IMR-90 (cell line): Measurements from ENCODE around the gene NUBPL. TPM values are rescaled to one million over a fixed set of nuclear protein-coding genes. Genes with fewer than 3 reads are reported as not detected.

Source experiments
- ATAC-seq: fragments of 200-7000 bp; cut with Tn5 transposase; 2 replicates; pipeline ENCODE4 v1.9.1; 2020; ENCODE audit warnings: low read depth, mild to moderate bottlenecking, moderate library complexity
- BruUV-seq: library from RNA; stranded (reverse); fragments of 400-500 nt; replicated peaks from 2 replicates; lab custom pipeline; 2021; lab: Mats Ljungman, UMichigan
- CTCF ChIA-PET: fragments of 300-600 bp; formaldehyde crosslinking; extraction: SDS; loops from one replicate; lab custom pipeline; 2021; ENCODE audit warnings: antibody characterized with exemption; lab: Yijun Ruan, JAX
- POLR2A ChIA-PET: fragments of 300-600 bp; sonication (Branson Sonifier 250); formaldehyde crosslinking; loops from one replicate; lab custom pipeline; 2022; ENCODE audit warnings: antibody characterized with exemption; ENCODE audit not compliant: unreplicated experiment; lab: Charles Lee
- DNase-seq: peaks from one replicate; pipeline ENCODE4 v3.0.0; 2013
- H2AFZ ChIP-seq: replicated peaks from 2 replicates; pipeline ENCODE3; 2013; ENCODE audit warnings: low read length, mild to moderate bottlenecking; ENCODE audit not compliant: poor library complexity
- H2AK5ac ChIP-seq: 2 replicates; pipeline ENCODE4 v1.6.1; 2013; ENCODE audit warnings: low read depth, low read length, inconsistent platforms
- H2AK9ac ChIP-seq: replicated peaks from 2 replicates; pipeline ENCODE3; 2013; ENCODE audit warnings: mild to moderate bottlenecking, low read depth, low read length, moderate library complexity; ENCODE audit not compliant: poor library complexity
- H2BK120ac ChIP-seq: 2 replicates; pipeline ENCODE4 v1.6.1; 2013; ENCODE audit warnings: low read depth, low read length, inconsistent platforms
- H2BK15ac ChIP-seq: 3 replicates; pipeline ENCODE4 v1.6.1; 2013; ENCODE audit warnings: low read depth, low read length, inconsistent platforms
- H2BK20ac ChIP-seq: 2 replicates; pipeline ENCODE4 v1.6.1; 2013; ENCODE audit warnings: low read depth, mild to moderate bottlenecking, inconsistent platforms, low read length, moderate library complexity
- H2BK5ac ChIP-seq: 2 replicates; pipeline ENCODE4 v1.6.1; 2013; ENCODE audit warnings: mild to moderate bottlenecking, low read depth, low read length, inconsistent platforms; ENCODE audit not compliant: poor library complexity, severe bottlenecking
- H3K14ac ChIP-seq: replicated peaks from 2 replicates; pipeline ENCODE4 v1.6.1; 2013; ENCODE audit warnings: low read depth, low read length, inconsistent platforms
- H3K18ac ChIP-seq: 2 replicates; pipeline ENCODE4 v1.6.1; 2013; ENCODE audit warnings: low read depth, low read length, control low read depth
- H3K23ac ChIP-seq: 2 replicates; pipeline ENCODE4 v1.6.1; 2013; ENCODE audit warnings: low read depth, low read length, inconsistent platforms
- H3K27ac ChIP-seq: 2 replicates; pipeline ENCODE4 v1.5.1; 2013; ENCODE audit warnings: mild to moderate bottlenecking, control low read depth, low read length; ENCODE audit not compliant: insufficient read depth
- H3K27me3 ChIP-seq: 2 replicates; pipeline ENCODE4 v1.6.1; 2013; ENCODE audit warnings: low read length; ENCODE audit not compliant: control insufficient read depth, insufficient read depth
- H3K36me3 ChIP-seq: 2 replicates; pipeline ENCODE4 v1.6.1; 2013; ENCODE audit warnings: low read length, mixed read lengths; ENCODE audit not compliant: control insufficient read depth, insufficient read depth
- H3K4ac ChIP-seq: 2 replicates; pipeline ENCODE4 v1.6.1; 2013; ENCODE audit warnings: low read depth, low read length, inconsistent platforms
- H3K4me1 ChIP-seq: 2 replicates; pipeline ENCODE4 v1.6.1; 2013; ENCODE audit warnings: low read length, mixed read lengths; ENCODE audit not compliant: control insufficient read depth, insufficient read depth
- H3K4me2 ChIP-seq: 2 replicates; pipeline ENCODE4 v1.6.1; 2013; ENCODE audit warnings: low read depth, mild to moderate bottlenecking, control low read depth, low read length, moderate library complexity
- H3K4me3 ChIP-seq: 2 replicates; pipeline ENCODE4 v1.5.1; 2013; ENCODE audit warnings: low read depth, mild to moderate bottlenecking, control low read depth, low read length, moderate library complexity; ENCODE audit not compliant: insufficient read depth
- H3K56ac ChIP-seq: 2 replicates; pipeline ENCODE4 v1.6.1; 2013; ENCODE audit warnings: low read length, inconsistent platforms; ENCODE audit not compliant: insufficient read depth; ENCODE audit errors: extremely low read depth
- H3K79me1 ChIP-seq, 2 experiments: 2 replicates each; pipeline ENCODE4 v1.6.1; 2013; ENCODE audit warnings: low read length in 2 of 2, inconsistent platforms in 1 of 2, low read depth in 1 of 2
- H3K9ac ChIP-seq: 2 replicates; pipeline ENCODE4 v1.6.1; 2013; ENCODE audit warnings: low read depth, low read length, control low read depth
- H3K9me1 ChIP-seq: 2 replicates; pipeline ENCODE4 v1.6.1; 2013; ENCODE audit warnings: low read length, inconsistent platforms; ENCODE audit not compliant: insufficient read depth
- H3K9me3 ChIP-seq: 2 replicates; pipeline ENCODE4 v1.6.1; 2013; ENCODE audit warnings: low read length; ENCODE audit not compliant: control insufficient read depth, insufficient read depth
- H4K20me1 ChIP-seq: 2 replicates; pipeline ENCODE4 v1.6.1; 2013; ENCODE audit warnings: low read length, inconsistent platforms; ENCODE audit not compliant: insufficient read depth
- H4K5ac ChIP-seq: 2 replicates; pipeline ENCODE4 v1.6.1; 2013; ENCODE audit warnings: mild to moderate bottlenecking, low read depth, low read length, control low read depth
- H4K8ac ChIP-seq, 2 experiments: 2 replicates each; pipeline ENCODE4 v1.6.1; 2013; ENCODE audit warnings: low read depth in 2 of 2, low read length in 2 of 2, control low read depth in 1 of 2, inconsistent platforms in 1 of 2
- H4K91ac ChIP-seq: 2 replicates; pipeline ENCODE4 v1.6.1; 2013; ENCODE audit warnings: low read depth, low read length, inconsistent platforms; ENCODE audit not compliant: insufficient read depth
- ELK1 ChIP-seq: fragments of 150-350 bp; IDR thresholded peaks from 2 replicates; pipeline ENCODE4 v1.6.1; 2016; ENCODE audit warnings: low read depth, mild to moderate bottlenecking, low read length, moderate library complexity, borderline replicate concordance
- WGBS, 2 experiments: methylation state at CpG; one replicate each; pipeline versions ENCODE4 v1.1.5 to v1.1.7; 2013; ENCODE audit warnings: missing lambda C conversion rate in 2 of 2; ENCODE audit not compliant: insufficient read length in 1 of 2; ENCODE audit errors: extremely low coverage in 2 of 2; 5-methylcytosine and 5-hydroxymethylcytosine counted together
- dilution Hi-C: fragments of 300-500 bp; cut with HindIII; formaldehyde crosslinking; loops from one replicate; pipeline ENCODE4 v1.14.3; 2018; ENCODE audit warnings: low sequenced_read_pairs; ENCODE audit not compliant: unreplicated experiment
- in situ Hi-C: fragments of 300-500 bp; cut with MboI; formaldehyde crosslinking; loops from 3 replicates; pipeline ENCODE4 v1.14.3; 2019; ENCODE audit warnings: low sequenced_read_pairs, inconsistent platforms, mixed read lengths
- intact Hi-C: fragments of 100-400 bp; cut with micrococcal nuclease; formaldehyde crosslinking; loops from 2 replicates; pipeline ENCODE4 v1.10.0; 2022
- polyA plus RNA-seq, 3 experiments: library from polyadenylated mRNA; depleted of rRNA; stranded (reverse); fragments of >200 nt; gene quantifications; 2 replicates each; pipeline ENCODE4 v1.2.3, GENCODE V29; 2012; ENCODE audit warnings: low replicate concordance in 1 of 3
- total RNA-seq: library from RNA; depleted of rRNA; stranded (reverse); fragments of >200 nt; gene quantifications from 2 replicates; pipeline ENCODE4 v1.2.3, GENCODE V29; 2012

The NUBPL gene
- total and polyA plus RNA-seq, 2 of the 4 experiments (the other 2 are of a cell fraction): 5.4 to 11.5 TPM

DNA sequence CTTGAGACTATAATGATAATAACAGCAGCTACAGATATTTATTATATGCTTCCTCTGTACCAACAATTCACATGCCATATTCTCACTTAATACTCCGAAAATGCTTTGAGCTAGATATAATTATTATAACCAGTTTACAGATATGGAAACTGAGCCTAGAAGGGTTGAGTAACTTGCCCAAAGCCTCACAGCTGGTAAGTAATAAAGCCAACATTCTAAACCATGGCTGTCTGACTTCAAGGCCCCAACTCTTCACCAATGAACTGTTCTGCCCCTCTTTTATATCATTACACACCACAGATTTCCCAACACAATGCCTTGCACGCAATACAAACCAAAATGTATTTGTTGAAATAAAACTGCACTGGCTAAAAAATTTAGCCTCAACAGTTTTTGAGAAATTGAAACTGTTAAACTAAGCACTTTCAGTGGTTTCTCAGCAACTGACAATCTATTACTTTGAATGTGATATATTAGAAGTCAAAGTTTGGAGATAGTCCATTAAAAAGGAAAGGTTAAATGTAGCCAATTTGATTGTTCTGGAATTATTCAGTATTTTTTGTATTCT lies 293.4 kb downstream of the NUBPL start:
- POLR2A ChIA-PET: no interaction called here
- no peak overlapping the region for H3K9ac ChIP-seq
- dilution Hi-C loops: no loop called here

More for the DNA sequence above, 293.4 kb downstream of the NUBPL start:
- H2AK5ac ChIP-seq: no peak overlapping the region
- WGBS, 2 experiments: no CpG with 5 or more reads among the region's 2 CpGs
- H2BK20ac ChIP-seq: no peak overlapping the region
- no peaks in the 10 kb centered on the region for H4K20me1 ChIP-seq
- CTCF ChIA-PET: no interaction called here
- BruUV-seq: no TSS peak
- H3K4me1 ChIP-seq: no peaks in the 10 kb centered on the region
- no peak overlapping the region for H3K27ac ChIP-seq
- no peak for TF ChIP-seq ELK1
- H2BK120ac ChIP-seq: no peak overlapping the region
- H4K8ac ChIP-seq: no peak overlapping the region
- H4K5ac ChIP-seq: no peak overlapping the region
- no peaks in the 10 kb centered on the region for H3K9me1 ChIP-seq
- no peak overlapping the region for H3K56ac ChIP-seq
- no peaks in the 10 kb centered on the region for H3K36me3 ChIP-seq
- H4K91ac ChIP-seq: no peak overlapping the region
- H3K18ac ChIP-seq: no peak overlapping the region
- no peaks in the 10 kb centered on the region for H3K79me1 ChIP-seq
- H2BK5ac ChIP-seq: no peak overlapping the region
- H2AK9ac ChIP-seq: no peak overlapping the region
- no peaks in the 10 kb centered on the region for H3K9me3 ChIP-seq
- no peaks in the 10 kb centered on the region for H3K27me3 ChIP-seq
- H3K4me3 ChIP-seq: no peak overlapping the region
- H3K4me2 ChIP-seq: no peak overlapping the region
- no peak overlapping the region for H3K23ac ChIP-seq
- no peak overlapping the region for H3K4ac ChIP-seq
- ATAC-seq: no peak
- in situ Hi-C loops (no loop called here), intact Hi-C loops (no loop called here)
- no peak overlapping the region for H3K14ac ChIP-seq
- H2BK15ac ChIP-seq: no peak overlapping the region
- no peak overlapping the region for H2AFZ ChIP-seq
- DNase-seq: no peak
